HG02973 (cell line): ENCODE measurements around the gene LPIN2.
"Not testable (repeated sequence)": the region's sequence is repeated elsewhere in the genome, so short reads cannot be mapped to it uniquely, and the experiment has no call there.

Experiments used
- ATAC-seq: cut with Tn5 transposase; IDR thresholded peaks from one replicate; pipeline ENCODE4 v1.9.1; 2021; ENCODE audit warnings: moderate library complexity; ENCODE audit not compliant: unreplicated experiment

Gene LPIN2

DNA sequence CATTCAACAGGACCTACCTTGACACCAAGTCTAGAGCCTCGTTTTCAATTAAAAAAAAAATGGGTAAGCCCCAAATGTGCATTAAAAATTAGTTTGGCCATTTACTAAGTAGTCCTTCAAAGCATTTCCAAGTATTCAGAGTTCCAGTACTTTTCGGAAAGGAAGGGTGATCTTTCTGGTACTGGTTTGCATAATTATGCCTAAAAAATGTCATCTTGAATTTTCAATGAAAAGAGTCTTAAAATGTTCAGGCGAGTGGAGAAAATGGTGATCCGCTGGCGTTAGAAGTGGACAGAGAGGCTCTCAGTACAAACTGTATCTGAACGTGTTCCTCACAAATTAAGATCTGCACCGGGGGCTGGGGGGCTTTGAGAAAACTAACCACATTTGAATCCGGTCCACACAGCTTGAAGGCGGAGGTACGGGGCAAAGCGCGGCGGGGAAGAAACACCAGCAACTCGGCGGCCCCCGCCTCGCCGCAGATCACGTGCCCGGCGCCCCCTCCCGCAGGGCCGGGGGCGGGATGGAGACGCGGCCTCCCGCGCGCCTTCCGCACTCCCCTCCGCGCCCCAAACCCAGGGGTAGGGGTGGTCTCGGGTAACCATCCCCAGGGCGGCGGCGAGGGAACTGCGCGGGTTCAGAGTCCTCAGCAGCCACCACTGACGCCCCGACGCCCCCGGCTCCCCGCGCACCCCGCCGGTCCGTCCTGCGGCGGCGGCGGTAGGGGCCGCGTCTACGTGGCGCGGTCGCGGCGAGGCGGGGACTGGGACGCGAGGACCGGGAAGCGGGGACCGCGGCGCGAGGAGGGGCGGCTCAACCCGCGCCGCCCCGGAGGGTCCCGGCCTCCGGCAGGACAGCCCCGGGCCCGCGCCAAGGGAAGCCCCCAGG, 564 bp downstream of the LPIN2 start:
- ATAC-seq = peak; percentile 23

DNA sequence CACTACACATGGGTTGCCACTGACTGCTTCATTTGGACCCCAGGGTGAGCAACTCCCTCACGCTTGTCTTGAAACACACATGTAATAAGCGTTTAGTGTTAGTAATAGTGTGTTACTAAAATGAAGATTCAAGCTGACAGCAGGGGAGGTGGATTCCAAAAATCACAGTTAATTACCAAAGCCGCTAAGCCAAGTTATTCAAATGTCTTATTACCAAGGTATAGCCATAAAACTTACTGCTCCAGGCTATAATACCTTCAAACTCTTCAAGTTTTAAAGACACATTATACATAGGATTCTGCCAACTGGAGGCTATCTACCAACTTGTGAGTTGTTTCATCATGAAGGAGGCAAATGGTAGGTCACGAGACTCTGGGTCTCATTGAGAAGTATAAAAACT, 2.9 kb downstream of the LPIN2 start:
- no peak for ATAC-seq

DNA sequence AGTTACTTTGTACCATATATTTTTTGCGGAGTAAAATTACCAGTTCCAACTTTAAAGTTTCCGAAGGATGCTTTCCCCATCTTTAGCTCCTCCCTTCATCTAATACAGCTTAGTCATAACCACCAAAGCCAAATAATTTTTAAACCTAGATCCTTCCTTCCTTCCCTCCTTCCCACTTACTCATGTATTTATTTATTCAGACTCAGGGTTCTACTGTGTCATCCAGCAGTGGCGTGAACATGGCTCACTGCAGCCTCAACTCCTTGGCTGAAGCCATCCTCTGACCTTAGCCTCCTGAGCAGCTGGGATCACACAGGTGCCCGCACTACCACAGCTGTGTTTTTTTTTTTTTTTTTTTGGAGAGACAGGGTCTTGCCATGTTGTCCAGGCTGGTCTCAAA, 4.4 kb downstream of the LPIN2 start:
- no peak for ATAC-seq

DNA sequence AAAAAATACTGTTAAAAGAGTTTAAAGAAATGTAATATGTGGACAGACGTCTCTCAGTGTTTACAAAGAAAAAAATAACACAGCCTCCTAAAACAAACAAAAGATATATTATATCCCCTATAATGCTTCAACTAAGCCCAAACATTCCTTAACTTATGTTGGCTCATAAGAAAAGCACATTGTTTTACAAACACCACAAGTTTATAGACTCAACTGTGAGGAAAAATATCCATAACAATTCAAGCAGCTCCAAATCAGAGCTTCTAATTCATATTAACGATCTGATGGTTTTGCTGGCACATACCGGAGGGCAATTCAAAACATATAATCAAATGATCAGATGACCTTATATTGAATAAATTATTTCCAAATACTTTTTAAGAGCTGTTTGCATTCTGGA, 5.5 kb downstream of the LPIN2 start:
- no peak for ATAC-seq

DNA sequence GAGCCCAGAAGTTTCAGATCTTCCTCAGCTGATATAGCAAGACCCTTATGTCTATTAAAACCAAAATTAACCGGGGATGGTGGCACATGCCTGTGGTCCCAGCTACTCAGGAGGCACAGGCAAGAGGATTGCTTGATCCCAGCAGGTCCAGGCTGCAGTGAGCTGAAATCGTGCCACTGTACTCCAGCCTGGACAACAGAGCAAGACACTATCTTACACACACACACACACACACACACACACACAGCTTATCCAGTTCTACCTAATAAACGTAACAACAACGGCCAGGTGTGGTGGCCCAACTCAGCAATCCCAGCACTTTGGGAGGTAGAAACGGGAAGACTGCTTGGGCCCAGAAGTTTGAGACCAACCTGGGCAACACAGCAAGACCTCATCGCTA, 7.5 kb downstream of the LPIN2 start:
- ATAC-seq = no peak

DNA sequence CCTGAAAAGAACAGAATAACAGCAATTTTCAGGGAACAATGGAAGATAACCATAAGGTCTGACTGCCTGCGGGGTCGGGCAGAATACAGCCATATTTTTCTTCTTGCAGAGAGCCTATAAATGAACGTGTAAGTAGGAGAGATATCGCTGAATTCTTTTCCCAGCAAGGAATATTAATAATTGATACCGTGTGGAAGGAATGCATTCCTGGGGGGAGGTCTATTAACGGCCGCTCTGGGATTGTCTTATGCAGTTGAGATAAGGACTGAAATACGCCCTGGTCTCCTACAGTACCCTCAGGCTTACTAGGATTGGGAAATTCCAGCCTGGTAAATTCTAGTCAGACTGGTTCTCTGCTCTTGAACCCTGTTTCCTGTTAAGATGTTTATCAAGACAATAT, 9.2 kb downstream of the LPIN2 start:
- ATAC-seq = not testable (repeated sequence)

DNA sequence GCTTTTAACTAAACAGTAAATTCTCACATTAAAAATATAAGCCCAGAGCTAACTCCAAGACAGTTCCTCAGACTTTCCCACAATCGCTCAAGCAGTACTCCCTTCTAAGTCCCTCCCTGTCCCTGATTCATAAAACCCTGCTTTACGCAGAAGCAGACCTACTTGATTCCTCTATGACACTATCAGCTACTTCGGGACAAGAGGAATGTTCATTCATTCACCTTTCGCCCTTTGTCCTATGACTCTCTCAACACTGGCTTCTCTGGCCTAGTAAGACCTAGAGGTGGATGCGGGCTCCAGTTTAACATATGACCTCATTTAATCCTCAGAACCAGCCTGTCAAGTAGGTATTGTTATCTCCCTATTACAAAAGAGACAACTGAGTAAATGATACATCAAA, 10.2 kb downstream of the LPIN2 start:
- ATAC-seq = no peak

DNA sequence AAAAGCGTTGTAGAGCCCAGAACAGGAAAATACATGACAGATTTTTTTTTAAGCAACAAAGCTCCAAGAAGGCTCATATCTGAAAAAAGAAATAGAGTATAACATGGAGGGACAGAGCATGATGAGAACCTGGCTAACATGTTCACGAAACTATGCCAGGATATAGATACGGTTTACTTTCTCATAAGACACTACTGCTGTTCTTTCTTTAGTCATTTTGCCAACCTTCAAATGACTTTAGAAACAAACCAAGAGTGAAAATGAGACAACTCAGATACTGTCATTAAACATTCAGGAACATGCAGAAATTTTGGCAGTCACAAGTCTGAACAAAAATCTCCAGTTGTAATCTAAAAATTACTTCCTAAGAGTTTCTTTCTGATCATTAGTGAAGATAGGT, 14.3 kb downstream of the LPIN2 start:
- no peak for ATAC-seq

DNA sequence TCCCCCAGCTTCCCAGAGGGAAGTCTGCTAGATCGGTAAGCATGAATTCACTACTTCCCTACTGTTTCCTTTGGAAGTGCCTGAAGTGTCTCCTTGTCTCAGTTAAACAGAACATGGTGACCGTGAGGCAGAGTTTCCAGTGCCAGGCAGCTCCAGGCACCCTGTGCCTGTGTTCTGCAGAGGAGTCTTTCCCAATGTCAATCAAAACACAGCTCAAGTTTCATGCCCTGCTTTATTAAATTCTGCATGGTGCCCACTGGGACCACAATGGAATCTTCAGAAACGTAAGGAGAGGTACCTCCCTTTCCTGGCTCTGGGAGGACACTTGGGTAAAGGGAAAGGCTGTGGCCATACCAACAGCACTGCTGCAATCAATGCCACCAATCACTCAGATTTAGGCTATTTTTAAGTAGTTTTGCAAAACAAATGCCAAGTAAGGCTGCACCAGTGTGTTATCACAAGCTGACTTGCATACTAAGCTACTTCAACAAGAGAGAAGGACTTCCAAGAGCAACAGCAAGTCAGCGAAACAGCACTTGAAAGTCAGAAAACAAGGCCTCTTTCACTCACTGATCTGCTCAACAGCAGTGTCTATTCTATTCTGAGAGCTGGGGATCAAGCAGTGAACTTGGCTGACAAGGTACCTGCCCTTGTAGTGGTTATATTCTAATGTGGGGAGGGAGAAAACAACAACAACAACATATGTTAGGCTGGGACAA, 14.9 kb downstream of the LPIN2 start:
- no peak for ATAC-seq

DNA sequence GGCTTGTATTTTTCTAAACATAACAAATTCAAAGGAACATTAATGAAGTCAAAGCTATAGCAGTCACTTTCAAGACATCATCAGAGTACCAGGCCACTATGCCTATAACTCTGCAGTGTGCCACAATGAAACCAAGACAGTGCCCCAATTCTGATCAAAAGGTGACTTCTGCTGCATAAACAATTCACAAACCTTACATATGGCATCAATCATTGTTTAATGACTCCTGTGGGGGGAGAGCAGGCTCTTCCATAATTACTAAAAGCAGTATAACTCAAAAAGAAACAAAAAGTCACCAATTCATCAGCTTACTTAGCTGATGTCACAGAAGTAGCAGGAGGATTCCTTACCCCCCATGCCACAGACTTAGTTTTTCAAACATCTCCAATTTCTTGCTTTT, 15.5 kb downstream of the LPIN2 start:
- ATAC-seq = no peak

DNA sequence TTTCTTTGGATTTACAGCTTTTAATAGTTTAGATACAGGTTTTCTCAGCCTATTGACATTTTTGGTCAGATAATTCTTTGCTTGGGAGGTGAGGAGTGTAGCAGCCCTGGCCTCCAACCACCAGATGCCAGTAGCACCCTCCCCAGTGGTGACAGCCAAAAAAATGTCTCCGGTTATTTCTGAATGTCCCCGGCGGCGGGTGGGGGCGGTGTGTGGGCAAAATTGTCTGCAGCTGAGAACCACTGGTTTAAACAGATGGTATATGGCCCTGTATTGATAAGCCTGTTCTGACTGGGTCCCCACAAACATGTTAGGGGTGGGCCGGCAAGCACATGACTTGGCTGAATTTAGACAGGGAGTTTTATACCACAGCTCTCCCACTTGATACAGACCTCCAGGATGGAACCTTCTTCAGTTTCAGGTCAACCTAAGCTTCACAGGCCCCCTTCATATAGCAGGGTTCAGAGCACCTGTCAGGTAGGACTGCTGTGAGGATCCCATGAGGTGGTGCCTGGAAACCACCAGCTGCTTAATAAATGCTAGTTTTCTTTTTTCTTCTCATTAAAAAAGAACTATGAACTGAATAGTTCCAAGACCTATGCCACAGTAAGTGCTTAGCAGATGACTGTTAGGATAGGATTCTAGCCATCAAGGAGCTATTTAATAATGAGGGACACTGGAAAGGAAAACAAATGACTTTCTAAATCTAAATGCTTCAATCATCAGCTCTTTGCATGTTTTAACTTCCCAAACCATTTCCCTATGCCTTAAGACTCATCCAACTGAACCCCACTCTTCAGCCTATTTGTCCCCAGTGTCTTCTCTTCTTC, 18.1 kb downstream of the LPIN2 start:
- ATAC-seq = peak; percentile 90

DNA sequence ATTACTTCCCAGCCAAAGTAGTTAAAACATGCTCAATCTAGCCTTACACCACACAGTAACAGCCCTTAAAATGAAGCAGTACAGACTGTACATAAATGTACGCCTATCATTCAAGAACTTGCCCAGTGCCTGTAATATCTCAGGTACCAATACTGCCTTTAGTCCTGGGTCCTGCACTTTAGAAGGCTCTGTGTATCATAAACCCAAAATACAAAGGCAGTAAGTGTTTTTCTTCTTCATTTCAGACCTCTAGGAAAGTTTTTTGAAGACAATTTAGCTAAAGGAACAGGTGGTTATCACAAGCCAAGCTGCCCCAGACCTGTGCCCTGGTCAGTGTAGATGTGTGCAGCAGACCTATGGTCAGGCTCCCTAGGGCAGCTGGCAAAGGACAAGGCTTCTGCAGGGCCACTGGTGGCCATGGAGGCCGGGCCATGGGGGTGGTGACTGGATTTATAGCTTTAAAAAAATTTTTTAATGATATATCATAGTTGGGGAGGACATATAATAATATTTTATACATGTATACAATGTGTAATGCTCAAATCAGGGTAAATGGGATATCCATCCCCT, 18.8 kb downstream of the LPIN2 start:
- no peak for ATAC-seq

DNA sequence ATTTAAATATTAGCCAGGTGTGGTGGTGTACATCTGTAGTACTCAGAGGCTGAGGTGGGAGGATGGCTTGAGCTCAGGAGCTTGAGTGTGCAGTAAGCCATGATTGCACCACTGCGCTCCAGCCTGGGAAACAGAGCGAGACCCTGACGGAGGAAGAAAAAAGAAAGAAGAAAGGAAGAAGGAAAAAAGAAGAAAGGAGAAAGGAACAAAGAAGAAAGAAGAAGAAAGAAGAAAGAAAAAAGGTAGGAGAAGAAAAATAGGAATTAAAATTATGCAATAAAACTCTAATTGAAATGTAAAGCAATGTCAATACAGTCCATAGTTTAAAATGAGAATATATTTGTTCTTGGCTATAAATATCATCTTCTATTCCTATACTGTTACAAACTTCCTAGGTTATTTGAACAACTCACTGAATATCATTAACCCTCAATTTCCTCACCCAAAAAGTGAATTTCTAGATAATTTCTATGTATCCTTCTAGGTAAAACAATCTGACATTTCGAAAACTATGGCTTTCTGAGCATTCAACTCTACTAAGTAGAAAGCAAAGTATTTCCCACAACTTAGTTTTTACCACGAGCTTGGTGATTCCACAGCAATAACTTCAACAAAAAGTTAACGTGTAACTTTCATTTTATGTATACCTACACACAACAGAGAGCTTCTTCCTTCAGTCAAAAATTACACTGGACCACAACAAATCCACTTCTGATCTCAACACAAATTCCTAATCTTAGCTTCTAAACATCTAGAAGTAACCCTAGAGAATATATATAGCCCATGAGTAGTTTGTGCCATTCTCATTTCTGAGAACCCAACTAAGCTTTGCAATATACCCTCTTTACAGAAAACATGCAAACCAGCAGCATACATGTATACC, 19.7 kb downstream of the LPIN2 start:
- ATAC-seq = no peak

DNA sequence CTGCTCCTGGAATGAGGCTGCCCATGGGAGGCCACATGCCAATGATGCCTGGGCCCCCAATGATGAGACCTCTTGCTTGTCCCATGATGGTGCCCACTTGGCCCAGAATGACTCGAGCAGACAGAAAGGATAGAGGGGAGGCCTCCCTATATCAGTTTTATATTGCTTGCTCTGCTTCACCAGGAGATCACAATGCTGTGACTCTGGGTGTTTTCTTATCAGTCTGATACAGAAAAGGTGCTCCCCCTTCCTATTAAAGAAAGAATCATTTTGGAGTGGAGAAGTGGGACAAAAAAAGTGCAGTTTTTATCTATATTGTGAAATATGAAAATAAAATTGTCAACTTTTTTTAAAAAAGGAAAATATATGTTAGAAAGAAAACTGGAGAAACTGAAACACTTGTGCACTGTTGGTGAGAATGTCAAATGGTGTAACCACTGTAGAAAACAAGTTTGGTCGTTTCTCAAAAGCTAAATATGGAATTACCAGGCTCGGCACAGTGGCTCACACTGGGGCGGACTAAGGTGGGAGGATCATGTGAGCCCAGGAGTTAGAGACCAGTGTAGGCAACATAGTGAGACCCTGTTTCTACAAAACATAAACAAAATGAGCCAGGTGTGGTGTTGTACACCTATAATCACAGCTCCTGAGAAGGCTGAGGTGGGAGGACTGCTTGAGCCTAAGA, 21.8 kb downstream of the LPIN2 start:
- no peak for ATAC-seq

DNA sequence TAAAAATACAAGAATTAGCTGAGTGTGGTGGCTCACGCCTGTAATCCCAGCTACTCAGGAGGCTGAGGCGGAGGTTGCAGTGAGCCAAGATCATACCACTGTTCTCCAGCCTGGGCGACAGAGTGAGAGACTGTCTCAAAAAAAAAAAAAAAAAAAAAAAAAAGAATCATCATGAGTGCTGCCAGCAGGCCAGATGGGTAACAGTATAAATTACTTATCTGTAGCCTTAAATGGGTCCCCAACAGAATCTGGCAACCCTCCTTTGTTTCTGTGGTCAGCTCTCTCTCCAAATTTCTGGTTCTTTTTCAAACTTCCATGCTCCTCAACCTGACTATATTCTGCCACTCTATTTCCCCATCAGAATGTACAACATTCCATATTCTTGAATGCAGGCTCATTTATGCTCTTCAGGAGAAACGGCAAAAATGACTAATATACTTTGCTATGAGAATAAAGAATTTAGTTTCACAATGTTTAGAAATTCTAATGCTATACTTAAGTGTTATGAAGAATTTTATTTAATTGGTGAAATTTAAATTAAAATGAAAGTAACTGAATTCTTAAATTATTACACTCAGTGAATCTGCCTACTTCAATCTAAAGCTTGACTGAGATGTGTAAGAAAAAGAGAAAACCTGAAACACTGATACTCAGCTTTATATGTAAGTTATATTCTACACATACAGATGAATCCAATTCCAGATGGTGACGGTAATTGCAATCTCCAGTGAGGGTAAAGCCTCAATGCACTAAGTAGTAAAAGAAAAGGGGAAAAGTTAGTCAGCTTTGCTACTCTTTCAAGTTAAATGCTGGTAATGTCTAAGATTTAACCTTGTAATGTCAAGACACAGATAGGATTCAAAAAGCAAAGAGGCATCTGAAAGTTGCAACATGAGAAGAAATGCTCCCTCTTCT, 24.8 kb downstream of the LPIN2 start:
- ATAC-seq = no peak

DNA sequence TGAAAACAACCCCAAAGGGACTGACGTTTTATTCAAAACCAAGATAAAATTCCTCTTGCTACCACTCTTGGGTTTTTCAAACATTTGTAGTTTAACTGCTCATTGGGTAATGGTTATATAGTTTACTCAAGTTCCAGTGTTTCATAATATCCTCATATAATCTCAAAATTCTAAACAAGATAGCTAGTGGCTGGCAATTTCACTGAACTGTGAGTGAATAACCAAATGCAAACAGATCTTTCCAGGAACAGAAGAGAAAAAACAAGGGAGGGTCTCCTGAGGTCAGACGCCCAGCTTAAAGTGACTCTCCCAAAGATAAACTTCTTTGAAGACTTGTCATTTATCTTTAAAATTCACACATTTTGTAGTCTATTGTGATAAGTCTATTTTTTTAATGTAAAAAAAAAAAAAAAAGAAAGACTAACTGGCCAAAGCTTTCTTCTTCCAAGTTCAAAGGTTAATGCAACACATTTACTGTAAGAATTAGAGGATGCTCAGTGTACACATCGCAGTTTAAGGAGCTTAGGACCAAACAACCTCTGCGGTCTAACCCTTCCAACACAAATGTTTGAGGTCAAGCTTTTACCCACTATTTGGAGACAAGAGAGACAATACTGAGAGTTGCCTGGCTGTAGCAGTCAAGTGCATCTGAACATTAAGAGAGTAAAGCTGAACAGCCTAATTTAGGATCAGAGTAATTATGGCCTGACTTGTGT, 26.6 kb downstream of the LPIN2 start:
- no peak for ATAC-seq

DNA sequence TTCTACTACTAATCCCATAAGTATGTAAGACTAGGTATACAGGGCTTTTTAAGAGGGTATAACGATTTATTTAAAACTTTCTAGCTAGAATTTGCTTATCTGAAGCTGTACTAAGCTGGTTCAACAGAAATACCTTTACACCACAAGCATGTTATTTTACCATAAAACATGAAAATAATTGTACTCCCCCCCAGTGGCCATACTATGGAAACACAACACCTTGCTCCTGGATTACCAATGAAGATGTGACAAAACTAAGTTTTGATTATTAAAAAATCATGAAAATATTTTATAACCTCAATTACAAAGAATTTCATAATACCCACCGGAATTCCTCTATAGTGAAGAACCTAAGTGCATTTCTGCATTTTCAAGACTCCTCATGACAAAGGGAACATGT, 27.3 kb downstream of the LPIN2 start:
- no peak for ATAC-seq

DNA sequence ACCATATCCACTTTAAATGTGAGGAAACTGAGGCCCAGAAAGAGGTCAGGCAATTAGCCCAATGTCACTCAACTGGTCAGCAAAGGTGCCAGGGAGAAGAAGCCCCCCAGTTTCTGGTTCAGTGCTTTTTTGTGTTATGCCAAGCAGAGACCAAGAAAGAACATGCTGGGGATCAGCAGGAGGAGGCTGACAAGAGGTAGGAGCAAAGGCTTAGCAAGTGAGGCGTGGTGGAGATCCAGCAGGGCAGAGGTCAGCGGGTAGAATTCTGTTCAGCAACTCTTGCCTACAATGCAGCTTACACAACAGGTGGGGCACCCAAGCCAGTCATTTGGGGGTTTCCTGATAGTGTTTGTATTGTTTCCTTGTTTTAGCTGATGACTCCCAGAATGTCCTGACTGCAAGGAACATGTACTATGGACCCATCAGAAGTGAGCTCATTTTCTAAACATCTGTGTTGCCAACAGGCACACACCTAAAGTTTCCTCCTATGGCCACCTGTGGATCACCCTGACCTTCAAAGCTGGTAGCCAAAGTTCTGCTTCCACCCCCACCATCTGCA, 28.2 kb downstream of the LPIN2 start:
- no peak for ATAC-seq
